ENCODE results near the gene FHIT.
"Not testable (repeated sequence)": the region's sequence is repeated elsewhere in the genome, so short reads cannot be mapped to it uniquely, and the experiment has no call there.

Gene FHIT

GRCh38 chr3:60707452-60708020, 543.7 kb downstream of the FHIT start:
- no peak for DNase-seq (ENCODE audit: low spot score)

DNA sequence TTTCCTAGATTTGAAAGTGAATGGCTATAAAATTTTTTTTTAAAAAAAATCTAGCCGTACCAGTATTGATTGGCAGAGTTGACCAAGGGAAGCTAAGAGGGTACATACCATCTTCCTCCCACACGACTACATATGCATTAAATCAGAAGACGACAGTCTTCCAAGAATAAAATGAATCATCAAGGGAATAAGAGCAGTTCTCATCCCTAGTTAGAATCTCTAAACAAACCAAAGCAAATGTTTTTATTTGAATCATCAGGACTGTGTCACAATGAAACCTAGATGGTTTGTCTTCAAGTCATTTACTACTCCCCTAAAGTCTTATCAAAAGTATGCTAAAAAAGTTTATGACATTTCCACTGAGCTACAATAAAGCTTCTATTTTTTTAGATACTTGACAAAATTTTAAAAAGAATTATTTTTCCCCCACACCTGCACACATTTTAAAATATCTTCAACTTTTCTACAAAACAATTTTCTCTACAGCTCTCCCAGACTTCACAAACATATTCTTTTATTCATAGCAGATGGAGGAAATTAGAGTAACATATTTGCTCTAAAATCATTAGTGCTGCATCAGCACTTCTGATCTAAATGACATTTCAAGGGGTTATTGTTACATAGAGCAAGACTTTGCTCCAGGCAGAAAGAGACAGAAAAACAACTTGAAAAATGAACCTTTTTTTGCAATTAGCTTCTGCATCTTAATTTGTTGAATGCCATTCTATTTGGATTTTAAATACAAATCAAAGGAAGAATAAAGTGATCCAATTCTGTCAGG, 547.1 kb downstream of the FHIT start:
- no peak for DNase-seq (ENCODE audit: low spot score)

GRCh38 chr3:60703008-60703407, 548.2 kb downstream of the FHIT start:
- DNase-seq (ENCODE audit: low spot score) = no peak

DNA sequence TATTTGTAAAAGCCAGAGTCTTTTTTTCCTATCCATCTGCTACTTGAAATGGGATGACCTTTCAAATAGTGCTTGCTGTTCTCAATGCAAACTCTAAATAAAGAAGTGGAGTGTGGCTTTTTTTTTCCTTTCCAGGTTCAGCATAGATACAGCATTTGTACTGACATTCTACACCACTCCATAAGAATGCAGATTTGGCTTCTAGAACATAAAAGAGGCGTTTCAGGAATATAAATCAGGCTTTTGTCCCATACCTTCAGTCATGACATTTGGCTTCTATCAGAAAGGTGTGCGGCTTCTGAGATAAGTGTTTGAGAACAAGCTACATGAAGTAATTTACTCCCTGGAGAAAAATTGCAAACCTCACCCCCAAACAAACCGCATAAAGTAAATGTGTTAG, 553.1 kb downstream of the FHIT start:
- no peak for DNase-seq (ENCODE audit: low spot score)

DNA sequence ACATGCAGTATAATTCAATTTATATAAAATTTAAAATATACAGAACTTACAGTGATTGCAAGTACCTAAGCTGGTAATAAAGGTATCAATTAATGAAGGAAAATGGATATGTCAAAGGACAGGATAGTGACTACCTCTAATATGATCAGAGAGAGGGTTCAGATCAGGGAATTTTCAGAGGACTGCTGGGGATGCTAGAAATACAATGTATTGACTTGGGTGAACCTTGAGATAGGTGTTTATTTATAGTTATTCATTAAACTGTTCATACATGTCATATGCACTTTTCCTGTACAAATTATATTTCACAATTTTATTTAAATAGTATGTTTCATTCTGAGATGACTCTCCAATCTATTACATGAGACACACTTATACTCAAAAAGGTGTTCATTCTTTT, 554.1 kb downstream of the FHIT start:
- DNase-seq (ENCODE audit: low spot score) = no peak

- DNase-seq (ENCODE audit: low spot score) = no peak
Measured at GRCh38 chr3:60696428-60697125, 554.7 kb downstream of the FHIT start.

GRCh38 chr3:60675424-60675823, 575.8 kb downstream of the FHIT start:
- DNase-seq (ENCODE audit: low spot score) = no peak

GRCh38 chr3:60674870-60675269, 576.4 kb downstream of the FHIT start:
- DNase-seq (ENCODE audit: low spot score) = no peak

- DNase-seq (ENCODE audit: low spot score) = no peak
Measured at GRCh38 chr3:60673123-60673522, 578.1 kb downstream of the FHIT start.

- DNase-seq (ENCODE audit: low spot score) = not testable (repeated sequence)
Measured at GRCh38 chr3:60672337-60672736, 578.9 kb downstream of the FHIT start.

DNA sequence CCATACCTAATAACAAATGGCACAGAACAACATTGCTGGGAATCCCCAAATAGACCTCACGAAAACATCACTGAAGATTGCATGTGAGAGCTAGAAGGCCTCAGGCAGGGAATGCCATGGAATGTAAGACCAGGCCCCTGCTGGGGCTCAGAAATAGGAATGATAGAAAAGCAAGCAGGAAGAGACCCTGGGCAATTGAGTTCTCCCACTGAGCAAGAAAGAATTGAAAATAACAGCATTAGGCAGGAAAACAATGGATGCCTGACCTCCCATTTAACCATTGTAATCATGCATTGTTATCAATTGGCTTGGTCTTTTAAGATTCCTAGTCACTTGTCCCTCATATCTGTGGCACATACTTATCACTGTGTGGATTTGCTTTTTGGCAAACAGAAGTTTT, 581.6 kb downstream of the FHIT start:
- no peak for DNase-seq (ENCODE audit: low spot score)

DNA sequence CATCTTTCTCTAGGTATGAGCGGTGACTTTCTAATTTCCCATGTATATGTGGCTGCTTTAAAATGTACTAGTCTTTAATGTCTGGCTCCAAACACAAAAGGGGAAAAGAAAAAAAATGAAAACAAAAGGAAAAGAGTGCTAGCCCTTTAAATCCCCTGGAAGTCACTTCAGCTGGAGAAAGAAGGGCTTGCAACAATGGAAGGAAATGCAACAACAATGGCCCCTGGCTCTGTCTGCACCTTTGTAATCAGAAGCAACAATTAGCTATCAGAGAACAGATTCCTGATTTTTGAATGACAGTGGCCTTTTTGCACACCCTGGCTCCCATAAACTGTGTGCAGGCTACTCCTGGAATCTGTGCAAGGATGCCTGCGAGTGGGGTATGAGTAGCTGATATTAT, 591.2 kb downstream of the FHIT start:
- no peak for DNase-seq (ENCODE audit: low spot score)

DNA sequence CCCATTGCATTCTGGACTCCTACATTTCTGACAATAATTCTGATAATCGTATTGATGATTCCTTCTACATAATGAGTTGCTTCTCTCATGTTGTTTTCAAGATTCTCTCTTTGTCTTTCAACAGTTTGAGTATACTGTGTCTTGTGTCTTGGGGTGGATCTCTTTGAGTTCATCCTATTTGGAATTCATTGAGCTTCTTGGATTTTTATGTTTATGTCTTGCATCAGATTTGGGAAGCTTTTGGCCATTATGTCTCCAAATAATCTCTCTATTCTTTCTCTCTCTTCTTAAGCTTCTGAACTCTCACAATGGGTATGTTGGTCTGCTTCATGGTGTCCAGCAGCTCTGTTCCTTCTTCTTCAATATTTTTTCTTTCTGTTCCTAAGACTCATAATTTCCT, 592.2 kb downstream of the FHIT start:
- no peak for DNase-seq (ENCODE audit: low spot score)

GRCh38 chr3:60657972-60658371, 593.3 kb downstream of the FHIT start:
- DNase-seq (ENCODE audit: low spot score) = no peak

DNA sequence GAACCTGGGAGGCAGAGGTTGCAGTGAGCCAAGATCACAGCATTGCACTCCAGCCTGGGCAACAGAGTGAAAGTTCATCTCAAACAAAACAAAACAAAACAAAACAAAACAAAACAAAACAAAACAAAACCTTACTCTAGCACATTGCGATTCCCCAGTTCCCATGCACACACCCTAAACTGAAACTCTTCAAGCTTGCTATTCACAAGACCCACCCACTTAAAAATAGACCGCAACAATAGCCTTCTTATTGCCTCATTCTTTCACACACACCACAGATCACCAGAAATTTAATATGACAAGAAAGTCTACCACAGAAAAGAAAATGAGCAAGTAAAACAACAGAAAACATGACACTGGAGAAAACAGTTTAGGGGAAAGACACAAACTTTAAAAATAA, 598.4 kb downstream of the FHIT start:
- DNase-seq (ENCODE audit: low spot score) = no peak

DNA sequence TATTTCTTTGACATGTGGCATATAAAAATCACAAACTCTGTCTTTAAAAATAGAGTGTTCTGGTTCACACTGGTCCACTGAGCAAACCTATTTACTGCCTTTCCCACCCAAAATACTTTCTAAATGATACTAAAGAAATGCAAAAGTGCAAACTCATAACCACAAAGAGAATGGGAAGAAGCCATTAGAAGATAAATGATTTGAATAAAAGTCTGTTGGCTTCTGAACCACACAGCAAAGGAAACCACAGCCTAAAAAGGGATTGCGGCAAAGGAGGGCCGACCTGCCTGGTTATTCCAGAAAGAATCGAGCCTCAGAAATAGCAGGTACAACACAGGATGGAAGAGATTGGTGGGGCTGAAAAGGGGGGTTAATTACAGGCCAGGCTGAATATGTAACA, 599.5 kb downstream of the FHIT start:
- no peak for DNase-seq (ENCODE audit: low spot score)

DNA sequence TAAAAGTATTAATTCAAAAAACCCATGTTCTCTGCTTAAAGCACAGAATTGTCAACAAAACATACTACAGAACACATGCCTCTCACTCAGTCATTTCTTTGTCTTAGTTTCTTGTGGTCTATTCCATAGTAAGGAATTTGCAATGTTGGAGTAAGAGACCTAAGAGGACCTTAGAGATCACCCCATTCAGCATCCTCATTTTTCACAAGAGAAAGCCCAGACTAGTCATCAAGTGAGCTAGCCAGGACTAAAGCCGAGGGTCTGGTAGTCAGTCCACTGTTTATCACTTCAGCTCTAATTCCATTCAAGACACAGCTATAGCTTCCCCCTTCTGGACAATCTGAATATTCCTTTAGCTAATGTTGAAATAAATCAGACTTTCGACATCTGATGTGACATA, 601.1 kb downstream of the FHIT start:
- no peak for DNase-seq (ENCODE audit: low spot score)

DNA sequence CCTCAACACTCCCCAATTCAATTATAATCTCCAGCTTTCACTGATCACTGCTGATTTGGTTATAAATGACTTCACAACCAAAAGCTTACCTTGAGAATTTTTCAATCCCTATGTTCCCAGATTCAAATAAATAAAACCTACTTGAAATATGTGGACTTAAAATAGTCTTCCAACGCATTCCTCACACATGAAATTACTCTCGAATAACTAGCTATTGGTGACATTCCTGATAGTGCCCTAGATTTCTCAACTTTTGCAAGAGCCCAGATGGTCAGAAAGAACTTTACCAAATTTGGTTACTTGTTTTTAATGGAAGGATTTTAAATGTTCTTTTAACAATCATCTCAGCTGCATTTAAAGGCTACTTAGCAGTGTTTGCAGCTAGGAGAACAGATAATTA, 605.5 kb downstream of the FHIT start:
- no peak for DNase-seq (ENCODE audit: low spot score)

GRCh38 chr3:60643831-60644230, 607.4 kb downstream of the FHIT start:
- no peak for DNase-seq (ENCODE audit: low spot score)

DNA sequence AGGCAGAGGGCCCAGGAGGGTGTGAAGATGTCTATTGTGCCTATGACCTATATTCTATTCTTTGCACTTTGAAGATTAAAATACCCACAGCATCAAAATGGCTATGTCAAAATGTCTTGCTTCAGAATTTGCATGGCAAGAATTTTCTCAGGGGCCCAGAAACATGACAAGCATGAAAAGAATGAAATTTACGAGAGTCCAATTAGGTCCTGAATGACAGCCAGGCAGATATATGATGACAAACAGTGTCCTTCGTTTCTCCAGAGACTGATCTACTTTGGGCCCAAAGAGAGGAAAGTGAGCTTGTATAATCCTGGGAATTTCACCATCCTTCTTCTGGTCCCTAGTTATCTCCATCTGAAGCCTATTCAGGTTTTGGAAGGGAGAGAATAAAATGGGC, 609.9 kb downstream of the FHIT start:
- DNase-seq (ENCODE audit: low spot score) = no peak

DNA sequence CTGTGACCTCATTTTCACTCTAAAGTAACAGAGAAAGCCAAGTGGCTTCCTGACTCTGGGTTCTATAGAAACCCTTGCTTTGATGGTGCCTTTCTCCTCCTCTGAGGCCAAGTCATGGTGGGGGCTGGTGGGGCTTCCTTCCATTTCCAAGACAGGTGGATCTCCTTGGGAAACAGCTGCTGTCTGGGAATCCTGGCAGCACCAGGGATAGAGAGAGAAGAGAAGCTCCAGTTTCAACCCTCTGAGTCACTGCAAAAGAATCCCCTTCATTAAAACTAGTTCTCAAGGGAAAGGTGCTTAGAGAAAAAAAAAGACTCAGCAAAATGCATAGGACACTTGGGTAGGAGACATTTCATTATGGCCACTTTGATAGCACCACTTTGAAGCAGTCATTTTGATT, 614.4 kb downstream of the FHIT start:
- DNase-seq (ENCODE audit: low spot score) = no peak

GRCh38 chr3:60633644-60634043, 617.6 kb downstream of the FHIT start:
- no peak for DNase-seq (ENCODE audit: low spot score)

DNA sequence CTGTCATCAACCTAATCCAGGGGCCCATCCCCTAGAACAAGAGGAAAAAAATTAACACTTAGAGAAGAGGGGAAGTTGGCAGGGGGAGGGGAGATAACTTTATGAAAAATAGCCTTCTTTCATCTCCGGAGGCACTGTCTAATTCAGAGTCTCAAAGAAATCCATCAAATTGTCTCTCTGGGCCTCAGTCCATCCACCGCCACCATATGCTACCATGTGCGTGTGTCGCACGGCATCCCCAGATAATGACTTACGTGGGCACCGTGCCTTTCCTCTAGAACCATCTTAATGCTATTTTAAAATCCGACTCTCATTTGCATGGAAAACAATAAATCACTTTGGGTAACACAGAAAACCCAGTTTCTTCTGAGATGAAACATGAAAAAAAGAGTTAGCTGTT, 619.7 kb downstream of the FHIT start:
- no peak for DNase-seq (ENCODE audit: low spot score)

GRCh38 chr3:60630953-60631352, 620.3 kb downstream of the FHIT start:
- DNase-seq (ENCODE audit: low spot score) = no peak

Data from LoVo (cell line).